Activated T-cell treated with anti-CD3 and anti-CD28 coated beads, Interleukin-2, amount 50 U/mL, for 72 hours (primary cell): ENCODE results near the gene FEV. TPM values are rescaled to one million over a fixed set of nuclear protein-coding genes. Genes with fewer than 3 reads are reported as not detected.

Source experiments
- ATAC-seq, 2 donors: fragments of 150-1000 bp; cut with Tn5 transposase; replicated peaks in 1 of 2; 2 replicates each; pipeline ENCODE4 v1.10.0; 2021; ENCODE audit warnings: moderate library complexity in 2 of 2, mild to moderate bottlenecking in 1 of 2
- DNase-seq, 2 donors: peaks; one replicate each; pipeline ENCODE4 v3.0.0; 2021 to 2022; ENCODE audit warnings: mixed read lengths in 1 of 2
- H3K27ac Mint-ChIP-seq: one replicate; pipeline ENCODE4 v1.8.0; 2022; ENCODE audit warnings: mild to moderate bottlenecking, moderate library complexity, mixed read lengths
- H3K27me3 Mint-ChIP-seq: one replicate; pipeline ENCODE4 v1.8.0; 2022; ENCODE audit warnings: low read depth, mixed read lengths
- H3K36me3 Mint-ChIP-seq, 2 donors: one replicate each; pipeline ENCODE4 v1.8.0; 2022; ENCODE audit warnings: mixed read lengths in 2 of 2, mild to moderate bottlenecking in 1 of 2; ENCODE audit not compliant: insufficient read depth in 2 of 2
- H3K4me1 Mint-ChIP-seq: one replicate; pipeline ENCODE4 v1.8.0; 2022; ENCODE audit warnings: low read depth, mixed read lengths
- H3K4me3 Mint-ChIP-seq, 2 donors: one replicate each; pipeline ENCODE4 v1.8.0; 2022; ENCODE audit warnings: mild to moderate bottlenecking in 2 of 2, mixed read lengths in 2 of 2, moderate library complexity in 2 of 2
- H3K9me3 Mint-ChIP-seq, 2 donors: one replicate each; pipeline ENCODE4 v1.8.0; 2022; ENCODE audit warnings: mixed read lengths in 2 of 2
- total RNA-seq, 2 donors: library from RNA; stranded (reverse); gene quantifications; one replicate each; pipeline ENCODE4 v1.2.3, GENCODE V29; 2022

Gene FEV
- total RNA-seq, 2 donors from 2014 or later: not detected

GRCh38 chr2:218983934-218984238 is 1.1 kb downstream of the FEV start:
- Mint-ChIP-seq H3K36me3 (no peaks in the 10 kb centered on the region), H3K4me1 (peaks cover 31% of the 10 kb centered on the region), H3K27ac (no peak overlapping the region), H3K4me3 (peak overlapping the region in 1 of 2 donors; percentile 27), H3K27me3 (peaks cover 77% of the 10 kb centered on the region), H3K9me3 (no peaks in the 10 kb centered on the region)
- ATAC-seq (no peak), DNase-seq (no peak)

GRCh38 chr2:218983263-218983933 is 1.6 kb downstream of the FEV start:
- H3K9me3 Mint-ChIP-seq: no peaks in the 10 kb centered on the region
- H3K36me3 Mint-ChIP-seq: no peaks in the 10 kb centered on the region
- peaks cover 31% of the 10 kb centered on the region for H3K4me1 Mint-ChIP-seq
- peaks cover 73% of the 10 kb centered on the region for H3K27me3 Mint-ChIP-seq
- no peak overlapping the region for H3K27ac Mint-ChIP-seq
- no peak for ATAC-seq
- H3K4me3 Mint-ChIP-seq: no peak overlapping the region
- no peak for DNase-seq

DNA sequence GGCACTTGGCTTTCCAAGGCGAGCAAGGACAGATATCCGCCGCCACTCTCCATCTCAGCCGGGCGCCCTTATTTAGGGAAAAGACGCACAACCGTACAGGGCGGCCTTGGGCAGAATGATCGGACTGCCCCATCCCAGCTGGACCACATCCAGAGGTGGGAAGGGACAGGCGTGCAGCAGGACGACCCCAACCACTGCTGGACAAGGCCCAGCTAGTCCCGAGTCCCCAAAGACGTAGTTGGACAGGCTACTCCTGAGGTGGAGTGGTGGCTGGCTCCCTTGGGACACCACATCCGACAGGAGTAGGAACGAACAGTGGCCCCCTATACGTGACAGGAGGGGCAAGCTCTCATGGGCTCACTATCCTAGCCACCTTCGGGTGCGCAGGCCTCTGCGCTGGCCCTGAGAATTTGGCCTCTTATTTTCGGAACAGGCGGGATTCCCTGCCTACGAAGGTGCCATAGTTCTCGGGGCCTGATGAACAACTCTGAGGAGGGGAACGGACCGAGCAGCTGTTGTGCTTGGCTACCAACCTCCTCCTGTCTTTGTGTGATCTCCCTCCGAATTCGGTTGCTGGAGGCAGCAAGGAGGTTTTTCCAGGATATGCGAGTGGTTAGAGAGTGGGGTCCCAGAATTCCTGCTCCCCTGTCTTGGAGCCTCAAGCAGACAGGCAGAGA is 2.3 kb downstream of the FEV start:
- peak overlapping the region; percentile 70 to 72 for H3K4me3 Mint-ChIP-seq
- peaks cover 31% of the 10 kb centered on the region for H3K4me1 Mint-ChIP-seq
- no peaks in the 10 kb centered on the region for H3K36me3 Mint-ChIP-seq
- ATAC-seq (no peak), DNase-seq (no peak)
- peaks cover 72% of the 10 kb centered on the region for H3K27me3 Mint-ChIP-seq
- H3K27ac Mint-ChIP-seq: no peak overlapping the region
- H3K9me3 Mint-ChIP-seq: no peaks in the 10 kb centered on the region

DNA sequence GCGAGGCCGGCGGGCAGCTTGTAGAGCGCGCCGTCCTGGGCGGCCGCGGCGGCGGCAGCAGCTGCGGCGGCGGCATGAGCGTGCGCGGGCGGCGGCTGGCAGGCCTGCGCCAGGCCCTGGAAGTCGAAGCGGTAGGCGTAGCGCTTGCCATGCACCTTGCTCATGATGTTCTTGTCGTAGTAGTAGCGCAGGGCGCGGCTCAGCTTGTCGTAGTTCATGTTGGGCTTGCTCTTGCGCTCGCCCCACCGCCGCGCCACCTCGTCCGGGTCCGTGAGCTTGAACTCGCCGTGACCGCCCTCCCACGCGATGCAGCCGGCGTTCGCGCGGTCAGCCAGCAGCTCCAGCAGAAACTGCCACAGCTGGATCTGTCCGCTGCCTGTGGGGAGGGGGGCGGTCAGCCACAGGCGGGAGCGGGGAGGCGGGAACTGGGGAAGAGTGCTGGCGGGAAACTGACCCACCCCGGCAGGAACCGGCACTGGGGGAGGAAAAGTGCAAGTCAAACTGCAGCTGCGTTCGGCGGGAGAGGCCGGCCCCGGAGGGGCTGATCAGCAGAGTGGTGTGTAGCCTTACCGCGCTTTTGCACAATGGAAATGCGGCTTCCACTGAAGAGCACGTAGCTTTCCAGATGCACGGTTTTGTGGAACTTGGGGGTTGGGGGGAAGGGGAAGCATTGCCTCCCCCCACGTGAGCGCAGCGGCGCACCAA is 3.0 kb downstream of the FEV start:
- Mint-ChIP-seq H3K36me3 (no peaks in the 10 kb centered on the region), H3K9me3 (no peaks in the 10 kb centered on the region), H3K27me3 (peaks cover 71% of the 10 kb centered on the region), H3K4me3 (peak overlapping the region; percentile 70 to 72), H3K4me1 (peaks cover 31% of the 10 kb centered on the region), H3K27ac (no peak overlapping the region)
- peak; percentile 35 to 36 for ATAC-seq
- DNase-seq: peak in 1 of 2 donors; percentile 49

- Mint-ChIP-seq H3K27ac (peak overlapping the region; percentile 43), H3K27me3 (peaks cover 71% of the 10 kb centered on the region), H3K36me3 (no peaks in the 10 kb centered on the region), H3K4me3 (peak overlapping the region; percentile 71 to 86), H3K9me3 (no peaks in the 10 kb centered on the region), H3K4me1 (peaks cover 31% of the 10 kb centered on the region)
- DNase-seq: no peak
- peak; percentile 3 to 10 for ATAC-seq
Measured at GRCh38 chr2:218981390-218981880, 3.5 kb downstream of the FEV start.

- Mint-ChIP-seq H3K4me3 (peak overlapping the region; percentile 71 to 86), H3K9me3 (no peaks in the 10 kb centered on the region), H3K27me3 (peaks cover 71% of the 10 kb centered on the region), H3K4me1 (peaks cover 31% of the 10 kb centered on the region), H3K27ac (peak overlapping the region; percentile 43), H3K36me3 (no peaks in the 10 kb centered on the region)
- DNase-seq (no peak), ATAC-seq (no peak)
Measured at GRCh38 chr2:218980735-218981389, 4.1 kb downstream of the FEV start.

DNA sequence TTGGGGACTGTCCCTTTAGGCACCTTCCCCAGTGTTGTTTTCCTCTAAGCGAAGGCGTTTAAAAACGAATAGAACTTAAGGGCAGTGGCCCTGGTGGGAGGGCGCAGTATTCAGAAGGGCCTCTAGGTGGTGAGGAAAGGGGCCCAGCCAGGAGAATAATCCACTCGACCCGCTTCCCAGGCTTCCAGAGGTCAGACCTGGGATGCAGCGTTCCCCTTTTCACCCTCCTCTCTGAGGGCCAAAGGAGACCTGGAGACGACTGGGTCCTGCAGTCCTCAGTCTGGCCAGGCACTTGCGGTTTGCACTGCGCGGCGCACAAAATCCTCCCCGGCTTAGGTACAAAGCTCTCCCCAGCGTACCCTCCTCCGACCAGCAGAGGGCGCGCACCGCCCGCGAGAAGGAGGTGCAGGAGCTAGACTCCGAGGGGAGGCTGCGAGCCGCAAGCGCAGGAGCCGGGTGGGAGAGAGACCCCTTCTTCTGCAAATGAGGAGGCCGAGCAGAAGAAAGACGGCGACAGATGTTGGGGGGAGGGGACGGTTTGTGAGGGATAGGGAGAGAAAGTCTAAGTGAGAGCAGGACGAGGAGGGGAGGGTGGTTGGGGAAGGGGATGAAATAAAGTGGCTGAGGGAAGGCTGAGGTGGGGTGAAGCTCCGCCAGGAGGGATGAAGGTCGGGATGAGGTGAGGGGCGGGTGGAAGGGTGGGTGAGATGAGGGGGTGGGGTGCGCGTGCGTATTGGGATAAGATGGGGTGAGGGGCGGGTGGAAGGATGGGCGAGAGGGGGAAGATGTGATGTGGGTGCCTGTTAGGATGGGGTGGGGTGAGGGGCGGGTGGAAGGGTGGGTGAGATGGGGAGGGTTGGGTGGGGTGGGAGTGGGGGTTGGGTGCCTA is 4.9 kb downstream of the FEV start:
- Mint-ChIP-seq H3K4me1 (peaks cover 31% of the 10 kb centered on the region), H3K4me3 (peak overlapping the region; percentile 88 to 93), H3K27me3 (peaks cover 73% of the 10 kb centered on the region), H3K27ac (no peak overlapping the region), H3K36me3 (no peaks in the 10 kb centered on the region), H3K9me3 (no peaks in the 10 kb centered on the region)
- peak; percentile 90 for DNase-seq
- peak; percentile 92 for ATAC-seq

GRCh38 chr2:218975060-218975777 is 9.8 kb downstream of the FEV start:
- ATAC-seq (no peak), DNase-seq (no peak)
- peaks cover 45% of the 10 kb centered on the region for H3K27me3 Mint-ChIP-seq
- H3K4me1 Mint-ChIP-seq: peaks cover 9% of the 10 kb centered on the region
- no peak overlapping the region for H3K27ac Mint-ChIP-seq
- no peaks in the 10 kb centered on the region for H3K9me3 Mint-ChIP-seq
- H3K4me3 Mint-ChIP-seq: no peak overlapping the region
- H3K36me3 Mint-ChIP-seq: no peaks in the 10 kb centered on the region

GRCh38 chr2:218970894-218971293 is 14.1 kb downstream of the FEV start:
- DNase-seq (no peak), ATAC-seq (no peak)
- no peak overlapping the region for H3K27ac Mint-ChIP-seq
- H3K27me3 Mint-ChIP-seq: peaks cover 46% of the 10 kb centered on the region
- H3K36me3 Mint-ChIP-seq: no peaks in the 10 kb centered on the region
- no peaks in the 10 kb centered on the region for H3K4me1 Mint-ChIP-seq
- H3K9me3 Mint-ChIP-seq: no peaks in the 10 kb centered on the region
- no peak overlapping the region for H3K4me3 Mint-ChIP-seq

- H3K9me3 Mint-ChIP-seq: no peaks in the 10 kb centered on the region
- ATAC-seq (no peak), DNase-seq (no peak)
- H3K27me3 Mint-ChIP-seq: peaks cover 63% of the 10 kb centered on the region
- no peak overlapping the region for H3K4me3 Mint-ChIP-seq
- H3K4me1 Mint-ChIP-seq: peaks cover 14% of the 10 kb centered on the region
- no peak overlapping the region for H3K27ac Mint-ChIP-seq
- H3K36me3 Mint-ChIP-seq: peaks cover 0 to 4% of the 10 kb centered on the region in 2 donors
Measured at GRCh38 chr2:218964041-218964771, 20.8 kb downstream of the FEV start.

DNA sequence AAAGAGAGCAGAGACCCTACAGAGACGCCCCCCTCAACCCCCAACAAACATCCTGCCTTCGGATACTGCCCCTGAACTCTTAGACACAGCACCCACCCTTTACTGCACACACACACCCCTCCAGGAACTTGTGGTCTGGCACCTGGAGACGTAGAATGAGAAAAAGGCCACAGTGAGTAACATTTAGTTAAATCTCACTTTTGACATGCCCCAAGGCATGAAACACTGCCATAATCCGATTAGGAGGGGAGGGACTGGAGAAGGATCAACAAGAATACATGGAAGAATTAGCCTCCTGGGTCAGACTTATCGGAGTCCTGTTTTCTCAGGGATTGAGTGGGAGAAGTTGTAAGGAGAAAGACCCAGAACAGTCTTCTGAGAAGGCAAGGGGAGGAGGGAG is 21.4 kb downstream of the FEV start:
- DNase-seq (no peak), ATAC-seq (no peak)
- Mint-ChIP-seq H3K36me3 (peaks cover 0 to 4% of the 10 kb centered on the region in 2 donors), H3K4me3 (no peak overlapping the region), H3K27ac (no peak overlapping the region), H3K27me3 (peaks cover 64% of the 10 kb centered on the region), H3K4me1 (peaks cover 18% of the 10 kb centered on the region), H3K9me3 (no peaks in the 10 kb centered on the region)
